GM19395 (cell line): ENCODE results near the gene TTLL12.

Source experiments
- ATAC-seq: cut with Tn5 transposase; IDR thresholded peaks from one replicate; pipeline ENCODE4 v1.9.1; 2021; ENCODE audit warnings: mild to moderate bottlenecking, moderate library complexity; ENCODE audit not compliant: unreplicated experiment

TTLL12 gene

DNA sequence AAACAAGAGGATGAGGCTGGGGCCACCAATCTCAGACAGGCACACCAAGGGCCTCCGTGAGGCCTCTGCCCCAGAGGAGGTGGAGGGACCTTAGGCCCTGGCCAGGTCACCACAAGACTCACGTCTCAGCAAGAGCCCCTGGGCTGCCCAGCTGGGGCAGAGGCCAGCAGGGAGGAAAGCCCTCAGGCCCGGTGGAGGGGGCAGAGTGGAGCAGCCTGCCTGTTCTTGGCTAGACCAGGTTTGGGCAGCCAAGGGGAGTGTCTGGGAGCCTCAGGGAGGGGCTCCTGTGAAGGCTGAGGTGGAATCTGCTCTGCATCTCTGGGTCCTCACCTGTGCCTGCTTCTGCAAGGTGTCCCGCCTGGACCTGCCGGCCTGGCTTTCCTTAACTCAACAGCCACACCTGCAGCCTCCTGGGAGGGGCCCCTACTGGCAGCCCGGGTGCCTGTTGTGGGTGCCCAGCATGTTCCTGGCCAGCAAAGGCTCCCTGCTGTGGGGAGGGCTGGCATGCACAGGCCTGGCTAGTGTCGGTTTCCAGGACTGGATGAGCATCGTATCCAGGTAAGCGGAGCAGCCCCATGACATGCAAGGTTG, 11.9 kb downstream of the TTLL12 start:
- ATAC-seq: no peak

DNA sequence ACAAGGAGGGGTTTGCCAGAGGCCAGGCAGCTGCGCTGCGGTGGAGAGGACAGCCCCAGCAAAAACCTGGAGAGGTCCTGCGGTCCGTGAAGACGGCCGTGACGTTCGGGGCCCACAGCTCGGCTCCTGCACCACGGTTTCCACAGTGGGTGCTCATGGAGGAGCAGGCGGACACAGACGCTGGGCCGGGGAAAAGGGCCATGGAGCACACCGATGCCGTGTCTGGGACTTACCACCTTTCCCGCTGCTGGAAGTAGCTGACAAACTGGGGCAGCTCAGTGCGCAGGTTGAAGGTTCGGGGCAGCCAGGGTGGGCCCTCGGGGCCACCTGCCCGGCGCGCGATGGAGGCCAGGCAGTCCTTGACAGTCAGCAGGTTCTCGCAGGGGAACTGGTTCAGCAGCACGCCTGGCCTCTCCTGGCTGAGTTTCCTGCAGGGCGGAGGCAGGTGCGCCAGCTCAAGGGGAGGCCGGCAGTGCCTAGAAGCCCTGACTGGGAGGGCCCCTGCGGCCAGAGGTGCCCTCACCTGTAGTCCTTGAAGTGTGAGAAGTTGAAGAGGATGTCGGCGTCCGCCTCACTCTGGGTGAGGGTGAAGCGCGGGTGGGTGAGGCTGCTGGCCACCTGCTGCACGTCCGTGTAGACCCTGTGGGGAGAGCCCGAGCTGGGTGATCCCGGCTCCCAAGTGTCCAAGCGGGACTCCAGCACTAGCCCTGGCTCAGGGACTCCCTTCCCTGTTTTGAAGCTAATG, 12.8 kb downstream of the TTLL12 start:
- no peak for ATAC-seq

DNA sequence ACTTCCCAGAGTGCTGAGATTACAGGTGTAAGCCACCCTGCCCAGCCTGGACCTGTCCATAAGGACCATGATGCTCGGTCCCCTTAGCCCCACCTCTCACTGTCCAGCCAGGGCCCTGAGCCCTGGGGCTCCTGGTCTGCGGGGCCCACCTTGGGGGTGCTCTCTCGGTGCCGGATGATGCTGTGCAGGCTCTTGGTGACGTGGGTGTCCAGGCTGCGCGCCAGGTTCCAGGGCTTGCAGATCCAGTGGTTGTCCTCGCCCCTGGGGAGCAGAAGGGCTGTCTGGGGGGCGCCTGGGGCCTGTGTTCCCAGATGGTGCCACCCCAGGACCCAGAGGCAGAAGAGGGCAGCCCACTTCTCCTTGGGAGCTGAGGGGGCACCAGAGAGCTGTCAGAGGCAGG, 13.4 kb downstream of the TTLL12 start:
- ATAC-seq: no peak

DNA sequence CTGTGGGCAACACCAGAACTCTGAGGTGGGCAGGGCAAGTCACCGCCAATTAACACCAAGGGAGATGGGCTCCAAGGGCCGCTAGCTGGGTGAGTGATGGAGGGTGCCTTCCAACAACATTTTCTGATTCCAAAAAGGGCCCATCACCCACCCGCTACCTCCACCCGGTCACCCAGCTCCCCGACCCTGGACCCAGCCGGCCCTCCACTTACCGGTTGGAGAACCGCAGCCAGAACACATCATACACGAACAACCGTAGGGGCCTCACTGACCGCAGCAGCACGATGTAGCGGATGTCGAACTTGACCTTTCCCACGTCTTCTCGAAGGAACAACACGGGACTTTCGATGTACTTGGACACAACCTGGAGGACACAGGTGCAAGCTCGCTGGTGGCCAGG, 14.7 kb downstream of the TTLL12 start:
- no peak for ATAC-seq

DNA sequence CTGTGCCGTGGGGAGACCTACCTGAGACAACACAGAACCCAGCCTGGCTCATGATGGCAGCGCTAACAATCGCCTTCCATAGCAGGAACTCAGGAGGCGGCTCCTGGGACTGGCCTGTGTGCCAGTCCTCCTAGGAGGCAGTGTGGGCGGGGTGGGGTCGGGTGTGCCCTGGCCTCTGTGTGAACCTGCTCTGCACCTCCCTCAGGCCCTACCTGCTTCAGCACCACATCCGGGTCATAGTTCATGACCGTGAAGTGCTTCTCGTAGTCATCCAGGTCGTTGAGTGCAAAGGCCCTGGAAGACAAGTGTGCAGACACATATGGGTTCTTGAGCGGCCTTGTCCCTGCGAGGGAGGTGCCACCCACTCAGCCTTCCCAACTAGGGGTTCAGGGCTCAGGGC, 15.3 kb downstream of the TTLL12 start:
- no peak for ATAC-seq

DNA sequence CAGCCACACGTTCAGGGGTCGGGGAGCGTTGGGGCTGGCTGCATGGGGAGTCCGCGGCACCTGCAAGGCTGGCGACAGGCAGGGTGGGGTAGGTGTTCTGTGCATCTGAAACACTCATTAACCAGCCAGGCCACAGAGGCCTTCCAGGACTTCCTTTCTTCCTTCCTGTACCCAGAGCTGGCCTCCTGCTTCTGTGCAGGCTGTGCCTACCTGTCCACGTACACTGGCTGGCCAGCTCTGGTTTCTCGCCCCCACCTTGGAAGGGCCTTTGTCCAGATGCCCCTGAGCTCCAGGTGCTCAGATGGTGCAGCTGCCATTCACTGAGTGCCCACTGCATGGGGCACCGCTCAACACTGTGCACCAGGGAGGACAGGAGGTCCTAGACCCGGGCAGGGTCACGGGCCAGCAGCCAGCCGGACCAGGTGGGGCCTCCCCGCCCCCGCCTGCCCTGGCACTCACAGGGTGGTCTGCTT, 15.9 kb downstream of the TTLL12 start:
- ATAC-seq: no peak

DNA sequence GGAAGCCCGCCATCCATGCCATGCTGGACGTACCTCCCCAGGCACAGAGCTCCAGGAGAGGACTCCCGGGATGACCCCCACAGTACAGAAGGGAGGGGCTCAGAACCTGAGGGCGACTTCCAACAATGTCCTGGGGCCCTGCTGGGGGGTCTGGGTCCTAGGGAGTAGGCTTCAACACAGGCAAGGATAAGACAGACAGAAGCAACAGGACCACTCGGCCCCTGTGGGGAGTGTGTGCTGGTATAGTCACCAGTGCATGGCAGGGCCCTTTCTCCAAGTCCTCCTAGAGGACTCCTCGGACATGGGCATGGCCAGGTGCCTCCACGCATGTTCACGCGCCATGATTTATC, 16.8 kb downstream of the TTLL12 start:
- no peak for ATAC-seq

DNA sequence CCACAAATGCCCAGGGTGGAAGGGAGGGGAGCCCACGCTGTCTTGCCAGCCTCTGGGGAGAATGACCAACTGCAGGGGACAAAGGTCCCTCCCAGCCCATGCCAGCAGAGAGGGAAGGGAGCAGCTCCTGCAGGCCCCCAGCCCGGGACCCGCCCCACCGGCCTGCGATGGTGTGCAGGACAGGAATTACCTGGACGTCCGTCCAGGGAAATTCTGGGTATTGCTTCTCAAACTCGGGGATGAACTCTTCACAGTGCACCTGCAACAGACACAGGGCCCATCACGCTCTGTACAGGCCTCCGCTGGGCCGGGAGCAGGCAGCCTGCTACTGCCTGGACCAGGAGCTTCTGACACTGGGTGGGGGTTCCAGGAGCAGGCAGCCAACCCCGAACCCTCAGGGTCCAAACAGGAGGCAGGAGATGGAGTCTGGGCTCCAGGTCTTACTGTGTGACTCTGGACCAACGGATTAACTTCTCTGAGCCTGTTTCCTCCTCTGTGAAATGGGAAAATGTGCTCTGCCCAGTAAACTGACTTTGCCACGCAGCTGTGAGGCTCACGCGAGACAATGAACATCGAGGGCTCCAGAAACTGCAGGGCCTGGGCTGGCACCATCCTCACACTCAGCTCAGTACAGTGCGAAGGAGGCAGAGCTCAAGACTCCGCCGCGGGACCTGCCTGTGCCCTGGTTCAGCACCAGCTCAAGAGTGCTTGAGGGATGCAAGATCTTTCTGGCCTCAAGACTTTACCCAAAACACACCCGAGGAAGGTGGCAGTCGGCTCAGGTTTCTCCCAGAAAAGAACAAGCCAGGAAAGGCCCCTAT, 17.4 kb downstream of the TTLL12 start:
- no peak for ATAC-seq

DNA sequence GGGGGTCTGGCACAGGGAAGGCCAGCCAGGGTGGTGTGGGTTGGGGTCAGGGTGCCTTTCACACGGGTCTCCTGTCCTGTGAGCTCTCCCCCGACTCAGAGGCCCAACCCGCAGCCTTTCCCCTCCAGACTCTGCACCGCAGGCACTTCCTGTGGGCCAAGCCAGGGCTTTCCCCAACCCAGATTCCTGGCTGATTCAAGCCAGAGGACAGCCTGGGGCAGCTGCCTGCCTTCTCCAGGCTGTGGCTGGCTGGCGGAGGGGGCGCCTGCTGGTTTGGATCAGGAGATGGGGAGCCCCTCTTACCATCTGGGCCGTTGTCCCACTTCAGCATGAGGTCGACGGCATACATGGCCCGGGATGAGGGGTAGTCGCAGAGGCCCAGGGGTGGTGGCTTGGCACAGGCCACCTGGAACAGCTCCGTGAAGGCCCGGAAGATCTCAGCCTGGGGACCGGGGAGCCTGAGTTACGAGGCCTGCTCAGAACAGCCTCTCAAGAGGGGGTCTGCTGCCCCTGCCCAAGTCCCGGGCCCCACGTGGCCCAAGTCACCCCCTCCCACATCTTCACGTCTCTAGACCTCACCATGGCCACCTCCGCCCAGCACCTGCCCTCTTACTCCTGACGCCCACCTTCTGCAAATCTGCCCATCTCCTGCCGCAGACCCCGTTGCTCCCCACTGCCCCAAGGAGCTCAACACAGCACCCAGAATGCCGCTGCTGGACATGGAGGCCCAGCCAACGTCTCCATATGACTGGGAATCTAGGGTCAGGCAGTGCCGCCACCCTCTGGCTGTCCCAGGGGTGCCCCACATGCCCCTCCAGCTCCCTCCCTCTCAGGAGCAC, 18.2 kb downstream of the TTLL12 start:
- no peak for ATAC-seq

DNA sequence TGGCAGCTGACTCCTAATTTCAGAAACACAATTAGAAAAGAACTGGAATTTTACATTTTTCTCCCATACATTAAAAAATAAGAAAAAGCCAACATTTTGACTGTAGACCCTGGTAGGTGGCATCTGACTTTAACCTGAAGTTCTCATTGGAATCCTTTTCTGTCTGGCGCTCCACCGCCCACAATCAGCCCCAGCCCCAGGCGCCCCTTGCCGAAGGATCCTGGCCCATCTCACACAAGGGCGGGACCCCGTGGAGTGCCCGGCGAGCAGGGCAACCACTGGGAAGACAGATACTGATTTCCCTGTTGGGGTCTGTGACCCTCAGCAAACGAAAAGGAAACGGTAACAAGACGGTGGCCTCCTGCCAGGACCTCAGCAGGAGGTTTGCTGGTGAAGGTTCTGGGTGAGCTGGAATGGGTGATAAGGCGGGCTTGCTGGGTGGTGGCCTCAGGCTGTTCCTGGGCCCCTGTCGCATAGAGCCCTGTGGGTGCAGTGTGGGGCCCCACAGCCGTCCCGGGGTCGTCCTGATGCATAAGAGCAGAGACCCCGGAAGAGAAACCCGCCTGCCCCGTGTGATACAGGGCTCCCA, 19.8 kb downstream of the TTLL12 start:
- ATAC-seq: no peak

DNA sequence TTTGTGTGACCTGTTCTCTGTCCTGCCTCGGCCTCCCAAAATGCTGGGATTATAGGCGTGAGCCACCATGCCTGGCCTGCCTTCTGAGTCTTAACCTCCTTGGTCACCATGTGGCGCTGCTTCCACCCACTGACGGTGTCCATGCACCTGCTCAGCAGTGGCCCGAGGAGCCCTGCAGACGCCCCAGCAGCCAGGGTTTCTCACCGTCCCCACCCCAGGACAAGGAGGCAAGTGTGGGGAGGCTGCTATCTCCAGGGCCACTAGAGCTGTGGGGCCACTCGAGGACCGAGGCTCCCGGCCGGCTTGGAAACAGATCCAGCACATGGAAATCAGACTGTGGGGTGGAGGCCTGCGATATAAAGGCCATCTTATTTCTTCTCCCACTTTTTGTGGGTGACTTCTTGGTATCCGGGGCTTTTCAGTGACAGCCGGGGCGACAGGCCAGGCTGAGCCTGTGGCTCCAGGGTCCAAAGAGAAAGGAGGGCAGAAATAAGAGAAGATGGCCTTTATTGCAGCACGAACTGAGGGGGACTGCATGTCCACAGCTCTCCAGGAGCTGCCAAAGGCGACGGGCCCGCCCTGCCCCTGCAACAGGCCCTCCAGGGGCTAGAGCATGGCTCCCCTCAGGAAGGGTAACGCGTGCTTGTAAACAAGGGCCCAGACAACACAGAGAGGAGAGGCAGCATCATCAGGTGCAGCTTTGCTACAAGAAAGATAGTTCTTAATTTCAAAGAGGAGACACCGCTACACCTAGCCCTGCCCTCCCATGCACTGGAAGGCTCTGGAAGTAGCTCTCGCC, 20.6 kb downstream of the TTLL12 start:
- no peak for ATAC-seq

DNA sequence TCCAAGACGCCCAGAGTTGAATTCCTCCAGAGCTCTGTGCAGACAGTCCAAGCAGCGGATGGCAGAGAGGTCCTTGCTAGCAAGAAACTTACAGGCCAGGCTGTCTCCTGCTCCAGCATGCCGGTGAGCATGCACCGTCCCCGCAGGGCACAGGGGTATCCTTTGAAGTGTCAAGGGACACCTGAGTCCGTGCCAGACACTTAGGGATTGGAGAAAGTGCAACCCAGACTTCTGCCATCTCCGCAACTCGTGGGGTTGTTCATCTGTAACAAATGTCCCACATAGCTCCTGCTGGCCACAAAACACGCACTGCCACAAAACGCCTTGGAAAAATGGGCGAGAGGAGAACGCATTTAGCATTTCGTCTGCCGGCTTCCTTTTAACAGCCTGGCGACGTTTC, 22.3 kb downstream of the TTLL12 start:
- ATAC-seq: no peak

DNA sequence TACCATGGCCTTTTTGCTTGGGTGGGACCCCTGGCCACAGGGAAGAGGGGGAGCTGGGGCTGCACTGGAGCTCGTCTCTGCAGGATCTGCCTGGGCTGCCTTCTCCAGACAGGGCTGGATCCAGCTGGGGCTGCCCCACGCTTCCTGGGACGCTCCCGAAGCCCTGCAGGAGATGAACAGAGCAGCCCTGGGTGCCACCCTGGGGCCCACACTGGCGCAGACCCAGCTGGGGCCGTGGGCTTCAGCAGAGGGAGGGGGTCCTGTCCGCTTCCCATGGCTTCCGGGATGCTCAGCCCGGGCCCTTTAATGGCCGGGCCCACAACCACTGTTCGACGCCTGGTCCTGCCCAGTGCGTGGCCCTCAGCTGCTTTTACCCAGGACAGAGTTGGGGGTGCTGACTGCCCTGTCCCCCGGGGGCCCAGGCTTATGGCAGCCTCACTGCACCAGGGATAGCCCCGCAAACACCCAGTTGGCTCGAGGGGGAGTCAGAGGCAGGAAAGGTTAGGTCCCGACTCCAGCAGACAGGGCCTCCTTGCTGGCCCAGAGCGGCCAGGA, 23.6 kb downstream of the TTLL12 start:
- no peak for ATAC-seq

DNA sequence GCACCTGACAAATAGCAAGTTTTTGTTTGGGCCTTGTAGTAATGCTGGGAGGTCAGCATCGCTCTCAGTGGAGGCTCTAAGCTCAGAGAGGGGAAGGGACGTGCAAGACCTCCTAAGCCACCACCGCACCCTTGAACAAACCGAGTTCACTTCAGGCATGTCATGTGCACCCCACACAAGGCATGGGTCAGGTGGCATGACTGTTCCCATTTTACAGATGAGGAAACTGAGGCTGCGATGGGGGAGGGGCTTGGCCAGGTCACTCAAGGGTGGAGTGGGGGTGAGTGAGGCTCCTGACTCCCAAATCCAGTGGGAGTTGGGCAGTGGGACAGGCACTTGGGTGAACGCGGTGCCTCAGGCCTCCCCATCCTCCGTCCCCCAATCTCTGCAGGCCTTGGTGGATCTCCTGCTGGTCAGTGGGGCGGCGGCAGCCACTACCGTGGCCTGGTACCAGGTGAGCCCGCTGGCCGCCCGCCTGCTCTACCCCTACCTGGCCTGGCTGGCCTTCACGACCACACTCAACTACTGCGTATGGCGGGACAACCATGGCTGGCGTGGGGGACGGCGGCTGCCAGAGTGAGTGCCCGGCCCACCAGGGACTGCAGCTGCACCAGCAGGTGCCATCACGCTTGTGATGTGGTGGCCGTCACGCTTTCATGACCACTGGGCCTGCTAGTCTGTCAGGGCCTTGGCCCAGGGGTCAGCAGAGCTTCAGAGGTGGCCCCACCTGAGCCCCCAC, 24.4 kb downstream of the TTLL12 start:
- no peak for ATAC-seq

DNA sequence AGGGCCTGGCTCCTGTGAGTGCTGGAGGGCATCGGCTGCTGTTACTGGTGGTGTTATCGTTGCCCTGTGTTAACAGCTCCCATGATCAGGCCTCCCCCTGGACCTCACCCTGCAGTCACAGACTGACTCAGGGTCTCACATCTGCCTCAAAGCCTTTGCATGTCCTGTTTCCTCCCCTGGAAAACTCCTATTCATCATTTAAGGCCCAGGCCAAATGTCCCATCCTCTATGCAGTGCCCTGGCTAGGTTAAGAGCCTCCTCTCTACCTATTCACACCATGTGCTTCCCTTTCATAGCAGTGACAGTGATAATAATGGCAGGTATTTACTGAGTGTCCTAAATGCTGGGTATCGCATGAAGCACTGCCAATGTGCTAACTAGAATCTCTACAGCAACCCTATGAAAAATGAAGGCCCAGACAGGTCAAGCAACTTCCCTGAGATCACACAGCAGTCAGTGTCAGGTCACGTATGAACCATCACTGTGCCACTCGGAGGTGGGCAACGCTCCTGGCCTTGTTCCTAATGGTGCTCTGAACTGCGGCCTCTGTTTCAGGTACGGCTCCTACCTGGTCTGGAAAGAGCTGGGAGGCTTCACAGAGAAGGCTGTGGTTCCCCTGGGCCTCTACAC, 26.3 kb downstream of the TTLL12 start:
- no peak for ATAC-seq

DNA sequence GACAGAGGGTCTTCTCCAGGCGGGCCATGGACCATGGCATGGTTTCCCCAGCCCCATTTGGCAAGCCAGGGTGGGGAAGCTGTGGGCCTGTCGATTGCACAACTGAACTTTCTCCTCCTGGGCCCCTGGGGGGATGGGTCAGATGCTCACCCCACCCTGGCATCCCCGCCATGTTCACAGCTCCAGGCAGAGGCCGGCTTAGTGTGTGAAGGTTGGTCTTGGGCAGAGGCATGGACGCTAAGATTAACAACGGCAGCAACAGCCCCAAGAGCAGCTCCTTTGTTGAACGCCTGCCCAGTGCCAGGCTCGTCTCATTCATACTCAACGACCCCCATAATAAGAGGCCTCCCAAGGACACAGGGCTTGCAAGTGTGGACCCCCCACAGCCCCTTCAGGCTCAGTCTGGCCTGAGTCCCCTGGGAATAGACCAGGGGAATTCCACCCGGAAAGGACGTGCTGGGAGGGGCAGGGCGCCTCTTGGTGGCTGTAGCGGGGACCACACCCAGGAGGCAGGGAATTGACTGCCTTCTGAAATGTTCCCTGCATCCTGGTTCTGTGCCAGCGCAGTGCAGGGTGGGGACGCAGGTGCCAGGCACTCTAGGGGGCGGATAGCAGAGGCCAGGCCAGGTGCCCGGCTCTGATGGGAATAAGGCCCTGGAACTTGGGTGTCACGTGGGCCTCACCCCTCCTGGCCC, 27.3 kb downstream of the TTLL12 start:
- no peak for ATAC-seq

DNA sequence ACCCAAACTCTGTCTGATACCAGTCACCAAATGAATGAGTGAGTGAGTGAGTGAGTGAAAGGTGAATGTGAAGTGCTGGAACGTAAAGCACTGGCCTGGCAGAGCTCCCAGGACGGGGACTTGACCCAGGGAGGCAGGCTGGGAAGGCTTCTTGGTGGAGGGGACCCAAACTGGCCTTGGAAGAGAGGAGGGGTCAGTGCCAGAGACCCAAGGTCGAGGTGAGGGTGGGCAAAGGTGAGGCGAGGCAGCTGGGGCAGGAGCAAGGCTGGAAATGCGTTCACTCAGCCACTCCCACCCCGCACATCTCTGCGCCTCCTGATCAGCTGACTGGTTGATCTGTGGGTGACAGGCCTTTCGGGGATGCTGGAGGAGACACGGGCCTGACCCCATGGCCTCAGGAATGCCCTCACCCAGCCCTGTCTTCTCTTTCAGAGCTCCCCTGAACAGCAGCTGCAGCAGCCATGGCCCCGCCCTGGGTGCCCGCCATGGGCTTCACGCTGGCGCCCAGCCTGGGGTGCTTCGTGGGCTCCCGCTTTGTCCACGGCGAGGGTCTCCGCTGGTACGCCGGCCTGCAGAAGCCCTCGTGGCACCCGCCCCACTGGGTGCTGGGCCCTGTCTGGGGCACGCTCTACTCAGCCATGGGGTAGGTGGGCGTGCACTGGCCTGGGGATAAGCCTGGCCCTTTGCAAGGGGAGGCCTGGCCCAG, 28.0 kb downstream of the TTLL12 start:
- ATAC-seq: no peak
